ENCODE measurements around the gene PLEKHA5.
"Not testable (repeated sequence)": the region's sequence is repeated elsewhere in the genome, so short reads cannot be mapped to it uniquely, and the experiment has no call there.

Gene PLEKHA5

DNA sequence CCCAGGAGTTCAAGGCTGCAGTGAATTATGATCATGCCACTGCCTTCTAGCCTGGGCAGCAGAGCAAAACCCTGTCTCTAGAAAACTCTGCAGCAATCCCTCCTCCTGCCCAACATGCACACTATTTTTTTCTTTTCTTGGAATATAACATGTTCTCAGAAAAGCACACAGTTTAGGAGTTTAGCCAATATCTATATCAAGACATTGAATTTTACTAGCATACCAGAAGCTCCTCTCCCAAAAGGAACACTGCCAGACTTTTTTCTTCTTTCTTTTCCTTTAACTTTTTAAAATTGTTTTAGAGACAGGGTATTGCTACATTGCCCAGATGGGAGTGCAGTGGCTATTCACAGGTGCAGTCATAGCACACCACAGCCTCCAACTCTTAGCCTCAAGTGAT is 202.7 kb downstream of the PLEKHA5 start:
- no peak for DNase-seq (ENCODE audit: low spot score)

DNA sequence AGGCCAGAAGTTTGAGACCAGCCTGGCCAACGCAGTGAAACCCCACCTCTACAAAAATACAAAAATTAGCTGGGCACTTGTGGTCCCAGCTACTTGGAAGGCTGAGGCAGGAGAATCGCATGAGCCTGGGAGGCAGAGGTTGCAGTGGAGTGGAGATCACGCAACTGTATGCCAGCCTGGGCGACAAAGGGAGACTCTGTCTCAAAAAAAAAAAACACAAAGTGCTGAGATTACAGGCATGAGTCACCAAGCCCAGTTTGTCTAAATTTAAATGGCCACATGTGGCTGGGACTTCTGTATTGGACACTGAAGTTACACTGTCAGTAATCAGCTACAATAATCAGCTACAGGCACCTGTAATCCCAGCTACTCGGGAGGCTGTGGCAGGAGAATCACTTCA is 208.9 kb downstream of the PLEKHA5 start:
- peak; percentile 7 for DNase-seq (ENCODE audit: low spot score)

DNA sequence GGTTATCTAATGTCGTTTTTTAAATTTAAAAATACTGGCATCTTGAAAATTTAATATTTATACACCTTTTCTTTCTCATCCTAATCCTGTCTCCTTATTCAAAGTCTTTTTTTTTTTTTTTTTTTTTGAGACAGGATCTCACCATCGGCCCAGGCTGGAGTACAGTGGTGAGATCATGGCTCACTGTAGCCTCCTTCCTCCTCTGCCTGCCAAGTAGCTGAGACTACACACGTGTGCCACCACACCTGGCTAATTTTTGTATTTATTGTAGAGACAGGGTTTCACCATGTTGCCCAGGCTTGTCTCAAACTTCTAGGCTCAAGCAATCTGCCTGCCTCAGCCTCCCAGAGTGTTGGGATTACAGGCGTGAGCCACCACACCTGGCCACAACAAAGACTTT is 221.3 kb downstream of the PLEKHA5 start:
- DNase-seq (ENCODE audit: low spot score): not testable (repeated sequence)

DNA sequence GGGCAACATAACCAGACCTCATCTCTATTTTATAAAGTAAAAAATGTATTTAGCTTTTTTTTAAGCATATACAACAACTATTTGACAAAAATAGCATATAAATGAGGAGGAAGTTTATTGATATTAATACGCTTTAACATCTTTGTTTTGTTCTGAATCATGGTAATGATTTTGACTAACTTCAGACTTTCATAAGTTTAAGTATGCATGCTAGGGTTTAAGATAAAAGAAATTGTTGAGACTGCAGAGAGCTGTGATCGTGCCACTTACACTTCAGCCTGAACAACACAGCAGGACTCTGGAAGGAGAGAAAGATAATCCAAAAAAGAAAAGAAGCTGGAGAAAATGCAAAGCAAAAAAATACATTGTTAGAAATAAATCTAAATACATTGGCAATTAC is 221.8 kb downstream of the PLEKHA5 start:
- no peak for DNase-seq (ENCODE audit: low spot score)

DNA sequence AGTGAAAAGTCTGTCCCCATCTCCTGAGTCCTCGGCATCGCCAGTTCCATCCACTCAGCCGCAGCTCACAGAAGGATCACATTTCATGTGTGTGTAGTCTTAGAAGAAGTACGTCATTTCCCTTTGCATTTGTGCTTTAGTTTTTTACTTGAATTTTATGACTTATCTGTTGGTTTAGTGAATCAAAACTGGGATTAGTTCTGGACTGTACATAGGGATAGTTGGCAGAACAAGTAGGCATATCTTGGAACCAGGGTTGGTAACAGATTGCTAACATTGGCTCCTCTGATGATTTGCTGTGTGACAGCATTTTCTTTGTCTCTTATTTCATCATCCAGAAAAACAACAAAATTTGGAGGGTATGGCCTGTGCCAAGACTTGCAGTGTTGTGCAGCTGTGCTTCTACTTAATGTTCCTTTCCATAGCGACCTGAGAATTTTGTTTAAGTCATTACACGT is 240.2 kb downstream of the PLEKHA5 start:
- peak; percentile 65 for DNase-seq (ENCODE audit: low spot score)

- no peak for DNase-seq (ENCODE audit: low spot score)
Measured at GRCh38 chr12:19373586-19373985, 244.1 kb downstream of the PLEKHA5 start.

DNA sequence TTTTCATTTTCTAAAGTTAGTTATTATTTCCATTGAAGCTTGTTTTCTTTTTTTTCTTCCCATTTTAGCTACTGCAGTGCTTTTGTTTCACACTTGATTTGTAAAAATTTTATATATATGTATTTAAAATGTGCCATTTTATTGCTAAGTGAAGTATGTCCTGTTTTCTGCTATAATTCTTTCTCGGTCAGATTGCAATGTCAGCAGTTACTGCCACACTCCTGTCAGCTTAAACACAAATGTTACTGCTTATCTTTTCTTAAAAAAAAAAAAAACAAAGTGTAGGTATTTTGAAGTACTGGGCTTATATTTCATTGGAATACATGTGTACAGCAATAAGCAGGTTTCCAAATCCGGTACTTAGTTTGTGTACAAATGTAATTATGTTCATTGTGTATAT is 246.4 kb downstream of the PLEKHA5 start:
- DNase-seq (ENCODE audit: low spot score): no peak

DNA sequence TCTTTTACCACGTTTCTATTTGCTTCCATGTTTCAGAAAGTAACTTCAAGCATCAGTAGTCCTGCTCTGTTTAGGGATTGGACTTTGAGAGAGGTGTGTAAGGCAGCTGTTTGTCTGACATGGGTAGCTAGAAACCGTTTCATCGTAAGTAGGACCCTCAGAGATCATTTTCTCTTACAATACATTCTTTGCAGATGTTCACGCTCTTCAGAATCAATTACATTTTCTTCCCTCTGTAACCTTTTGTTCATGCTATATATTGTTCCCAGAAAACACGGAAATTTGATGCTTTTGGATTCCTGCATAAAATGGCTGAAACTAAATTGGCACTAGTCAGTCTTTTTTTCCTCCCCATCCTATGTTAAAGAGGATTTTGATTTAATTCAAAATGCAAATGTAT is 247.2 kb downstream of the PLEKHA5 start:
- DNase-seq (ENCODE audit: low spot score): no peak

DNA sequence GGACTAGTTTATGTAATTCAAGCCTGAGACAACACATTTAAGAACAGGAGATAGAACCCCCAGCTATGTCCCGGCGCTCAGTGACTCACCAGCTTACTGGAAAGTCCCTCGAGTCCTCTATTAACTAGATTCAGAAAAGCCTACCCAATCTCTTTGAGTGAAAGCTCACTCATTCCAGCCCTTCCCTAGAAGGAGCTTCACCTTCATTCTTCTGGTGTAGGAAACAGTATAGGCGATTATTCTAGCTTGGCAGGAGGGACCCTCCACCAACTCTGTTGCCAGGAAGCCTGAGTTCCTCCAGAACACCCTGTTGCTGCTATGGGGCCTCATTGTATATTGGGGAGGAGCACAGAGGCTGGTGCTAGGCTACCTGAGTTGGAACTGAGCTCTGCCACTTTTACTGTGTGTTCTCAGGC is 252.6 kb downstream of the PLEKHA5 start:
- peak; percentile 45 for DNase-seq (ENCODE audit: low spot score)

DNA sequence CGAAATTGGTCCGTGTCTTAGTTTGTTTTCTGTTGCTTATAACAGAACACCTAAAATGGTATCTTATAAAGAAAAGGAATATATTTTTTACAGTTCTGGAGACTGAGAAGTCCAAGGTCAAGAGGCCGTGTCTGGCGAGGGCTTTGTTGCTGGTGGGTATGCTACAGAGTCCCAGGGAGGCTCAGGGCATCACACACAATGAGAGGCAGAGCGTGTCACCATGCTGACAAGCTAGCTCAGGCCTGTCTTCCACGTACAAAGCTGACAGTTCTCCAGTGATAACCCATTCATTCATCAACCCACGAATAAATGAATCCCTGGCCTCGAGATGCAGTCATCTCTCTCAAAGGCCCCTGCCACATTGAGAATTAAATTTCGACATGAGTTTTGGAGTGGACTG is 253.0 kb downstream of the PLEKHA5 start:
- no peak for DNase-seq (ENCODE audit: low spot score)

DNA sequence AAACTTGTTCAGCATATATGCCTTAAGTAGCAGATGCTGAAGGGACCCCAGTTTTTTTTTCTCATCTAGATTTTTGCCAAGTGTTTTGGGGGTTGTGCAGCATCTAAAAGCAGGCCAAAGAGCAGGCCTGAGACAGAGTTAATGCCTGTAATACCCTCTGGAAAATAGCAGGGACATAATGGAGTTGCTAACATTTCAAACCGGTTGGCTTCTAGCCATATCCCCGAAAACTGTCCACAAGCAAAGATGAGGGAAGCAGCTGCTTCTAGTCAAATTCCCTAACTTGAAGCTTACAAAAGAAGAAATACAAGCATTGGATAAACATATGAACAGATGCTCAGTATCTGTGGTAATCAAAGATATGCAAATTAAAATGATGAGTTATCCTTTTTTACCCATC is 257.6 kb downstream of the PLEKHA5 start:
- DNase-seq (ENCODE audit: low spot score): no peak

- no peak for DNase-seq (ENCODE audit: low spot score)
Measured at GRCh38 chr12:19388131-19388549, 258.6 kb downstream of the PLEKHA5 start.

DNA sequence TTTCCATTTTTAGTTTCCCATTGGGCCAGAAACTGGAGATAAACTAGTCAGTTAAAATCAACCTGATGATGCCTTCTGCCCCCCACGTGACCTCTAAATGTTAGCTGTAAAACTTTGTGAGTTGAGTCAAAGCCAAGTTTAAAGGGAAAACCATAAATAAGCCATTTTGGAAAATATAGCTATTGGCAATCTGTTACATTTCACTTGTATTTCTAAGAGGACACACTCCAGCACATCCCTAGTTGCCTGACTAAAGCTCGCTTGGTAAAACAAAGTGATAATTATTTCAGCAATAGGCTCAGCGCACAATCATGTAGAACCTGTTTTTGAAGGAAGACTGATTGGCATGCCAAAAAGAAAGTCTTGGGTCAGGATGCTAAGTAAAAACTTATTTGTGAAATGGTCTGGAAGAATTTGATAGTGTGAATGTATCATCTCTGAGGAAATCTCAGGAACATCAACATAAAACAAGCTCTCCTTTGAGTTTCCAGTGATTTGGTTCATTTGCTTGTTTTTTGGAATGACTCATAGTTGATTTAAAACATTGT is 260.6 kb downstream of the PLEKHA5 start:
- no peak for DNase-seq (ENCODE audit: low spot score)

DNA sequence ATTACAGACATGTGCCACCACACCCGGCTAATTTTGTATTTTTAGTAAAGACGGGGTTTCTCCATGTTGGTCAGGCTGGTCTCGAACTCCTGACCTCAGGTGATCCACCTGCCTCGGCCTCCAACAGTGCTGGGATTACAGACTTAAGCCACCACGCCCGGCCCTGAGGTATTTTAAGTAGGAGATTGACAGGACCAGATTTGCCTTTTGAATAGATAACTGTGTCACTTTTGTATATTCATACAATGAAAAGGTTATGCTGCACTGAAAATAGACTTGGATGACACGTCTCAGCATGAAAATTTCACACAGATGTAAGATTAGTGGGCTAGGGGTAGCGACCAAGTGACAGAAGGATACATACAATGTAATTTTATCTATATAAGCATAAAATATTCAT is 263.1 kb downstream of the PLEKHA5 start:
- not testable (repeated sequence) for DNase-seq (ENCODE audit: low spot score)

- no peak for DNase-seq (ENCODE audit: low spot score)
Measured at GRCh38 chr12:19394385-19394784, 264.9 kb downstream of the PLEKHA5 start.

DNA sequence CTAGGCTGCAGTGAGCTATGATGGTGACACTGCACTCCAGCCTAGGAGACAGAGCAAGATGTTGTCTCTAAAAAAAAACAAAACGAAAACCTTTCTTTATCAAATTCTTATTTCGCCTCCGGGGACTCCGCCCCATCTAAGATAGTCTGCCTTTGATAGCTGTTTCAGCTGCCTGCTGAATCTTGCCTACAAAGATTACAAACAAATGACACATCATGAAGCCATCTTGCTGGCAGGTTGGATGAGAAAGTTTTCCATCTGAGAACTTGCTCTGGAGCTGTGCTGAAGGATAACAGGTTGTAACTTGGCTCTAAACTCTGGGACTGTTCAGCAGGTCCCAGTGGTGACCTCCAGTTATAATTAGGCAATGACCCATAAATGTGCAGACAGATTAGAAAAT is 268.0 kb downstream of the PLEKHA5 start:
- DNase-seq (ENCODE audit: low spot score): peak; percentile 26

DNA sequence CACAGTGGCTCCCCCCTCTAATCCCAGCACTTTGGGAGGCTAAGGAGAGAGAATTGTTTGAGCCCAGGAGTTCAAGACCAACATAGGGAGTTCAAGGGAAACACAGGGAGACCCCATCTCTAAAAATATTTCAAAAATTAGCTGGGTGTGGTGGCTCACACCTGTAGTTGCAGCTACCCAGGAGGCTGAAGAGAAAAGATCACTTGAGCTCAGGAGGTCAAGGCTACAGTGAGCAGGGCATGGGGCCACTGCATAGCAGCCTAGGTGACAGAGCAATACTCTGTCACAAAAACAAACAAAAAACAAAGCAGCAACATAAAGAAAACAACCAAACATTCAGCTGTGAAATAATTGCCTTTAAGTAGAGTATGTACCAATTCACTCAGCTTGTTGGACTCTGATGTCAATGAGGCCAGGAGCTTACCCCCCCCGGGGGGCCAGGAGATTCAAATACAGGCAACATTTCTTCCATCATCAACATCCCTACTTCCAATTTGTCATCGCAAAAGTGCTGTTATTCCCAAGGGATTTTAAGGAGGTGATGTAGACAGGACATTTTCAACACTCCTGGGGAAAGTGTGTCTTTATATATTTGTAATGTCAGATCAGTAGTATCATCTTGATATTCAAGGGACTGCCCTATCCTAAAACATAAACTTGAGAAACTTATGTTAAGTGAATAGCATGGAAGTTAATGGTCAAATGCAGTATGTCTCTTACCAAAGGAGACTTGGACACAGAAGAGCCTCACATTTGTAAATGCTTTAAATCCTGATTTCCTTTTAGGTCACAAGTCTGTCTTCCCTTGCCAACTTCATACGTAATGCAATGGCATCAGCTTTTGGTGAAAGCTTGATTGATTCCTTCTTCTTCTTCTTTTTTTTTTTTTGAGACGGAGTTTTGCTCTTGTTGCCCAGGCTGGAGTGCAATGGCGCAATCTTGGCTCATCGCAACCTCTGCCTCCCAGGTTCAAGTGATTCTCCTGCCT is 269.1 kb downstream of the PLEKHA5 start:
- DNase-seq (ENCODE audit: low spot score): no peak

- DNase-seq (ENCODE audit: low spot score): not testable (repeated sequence)
Measured at GRCh38 chr12:19400649-19401285, 271.2 kb downstream of the PLEKHA5 start.

DNA sequence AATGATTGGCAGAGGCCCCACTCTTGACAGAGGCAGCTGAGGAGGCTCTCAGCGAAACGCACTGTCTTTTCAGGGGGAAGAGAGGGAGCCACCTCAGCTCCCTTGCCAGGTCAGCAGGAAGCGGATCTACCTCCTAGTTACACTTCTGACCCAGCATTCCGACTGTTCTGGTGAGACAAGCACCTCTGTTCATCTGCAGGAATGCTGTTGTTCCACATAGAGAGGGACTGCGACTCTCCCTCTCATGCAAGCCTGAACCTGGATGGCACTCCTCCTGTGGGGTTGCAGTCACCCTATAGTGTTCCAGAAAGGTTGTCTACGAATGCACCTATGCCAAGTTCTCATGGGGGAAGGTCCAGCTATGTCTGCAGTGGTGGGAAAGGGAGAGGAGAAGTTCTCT is 272.7 kb downstream of the PLEKHA5 start:
- no peak for DNase-seq (ENCODE audit: low spot score)

GRCh38 chr12:19402743-19403431 is 273.4 kb downstream of the PLEKHA5 start:
- DNase-seq (ENCODE audit: low spot score): peak; percentile 40

GRCh38 chr12:19404242-19404880 is 274.8 kb downstream of the PLEKHA5 start:
- no peak for DNase-seq (ENCODE audit: low spot score)

GRCh38 chr12:19409376-19409775 is 279.8 kb downstream of the PLEKHA5 start:
- DNase-seq (ENCODE audit: low spot score): no peak

All from AG08396 (cell line).